Right kidney (tissue), 1 donor: ENCODE data around the gene CLEC16A.
"Not testable (repeated sequence)": the region's sequence is repeated elsewhere in the genome, so short reads cannot be mapped to it uniquely, and the experiment has no call there.

Experiments
- DNase-seq: peaks from one replicate; pipeline ENCODE4 v3.0.0-alpha.2; 2016

Gene CLEC16A

DNA sequence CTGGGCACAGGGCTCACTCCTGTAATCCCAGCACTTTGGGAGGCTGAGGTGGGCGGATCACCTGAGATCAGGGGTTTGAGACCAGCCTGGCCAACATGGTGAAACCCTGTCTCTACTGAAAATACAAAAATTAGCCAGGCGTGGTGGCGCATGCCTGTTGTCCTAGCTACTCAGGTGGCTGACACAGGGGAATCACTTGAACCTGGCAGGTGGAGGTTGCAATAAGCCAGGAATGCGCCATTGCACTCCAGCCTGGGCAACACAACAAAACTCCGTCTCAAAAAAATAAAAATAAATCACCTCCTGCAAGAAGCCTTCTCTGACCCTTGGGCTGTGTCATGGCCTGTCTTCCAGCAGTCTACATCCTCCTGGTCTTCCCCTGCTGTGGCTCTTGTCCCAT lies 158.9 kb downstream of the CLEC16A start:
- DNase-seq, result not testable (repeated sequence)

GRCh38 chr16:11104168-11105037 lies 160.0 kb downstream of the CLEC16A start:
- DNase-seq, result no peak

DNA sequence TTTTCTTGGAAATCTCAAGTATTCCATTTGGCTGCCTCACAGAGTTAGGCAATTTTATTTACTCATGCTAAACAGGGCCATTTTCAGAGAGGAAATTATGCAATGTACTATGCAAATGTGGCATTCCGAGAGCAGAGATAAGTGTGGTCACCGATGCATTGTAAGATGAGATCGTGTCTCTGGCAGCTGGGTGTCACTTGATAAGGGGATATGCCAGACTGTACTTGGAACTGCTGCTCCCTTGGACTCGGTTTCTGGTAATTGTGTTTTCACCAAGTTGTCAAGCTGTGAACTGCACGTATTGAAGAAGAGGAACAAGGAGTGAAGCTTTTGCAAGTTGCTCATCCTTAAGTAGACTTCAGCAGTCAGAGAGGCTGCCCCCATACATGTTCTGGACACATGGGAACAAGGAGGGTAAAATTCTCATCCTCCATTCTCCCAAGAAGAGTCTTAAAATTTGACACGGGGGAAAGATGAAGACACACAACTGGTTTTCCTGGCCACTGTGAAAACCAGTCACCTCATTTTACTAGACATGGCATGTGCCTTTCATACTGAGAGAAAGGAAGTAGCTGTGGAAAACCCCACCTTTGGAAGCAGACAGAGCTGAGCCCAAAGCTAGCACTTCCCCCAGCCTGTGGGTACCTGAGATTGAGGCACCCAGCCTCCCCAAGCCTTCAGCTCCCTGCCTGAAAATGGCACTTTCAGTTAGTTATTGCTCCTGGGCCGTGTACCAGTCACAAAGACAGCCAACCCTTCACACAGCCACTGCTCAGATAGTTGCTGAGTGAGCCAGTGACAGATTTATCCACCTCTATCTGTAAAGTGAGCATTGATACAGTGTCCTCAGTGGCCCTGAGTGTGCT lies 160.9 kb downstream of the CLEC16A start:
- no peak for DNase-seq

- no peak for DNase-seq
Observed at GRCh38 chr16:11106726-11107125, 162.4 kb downstream of the CLEC16A start.

GRCh38 chr16:11107780-11108465 lies 163.6 kb downstream of the CLEC16A start:
- DNase-seq, result no peak

DNA sequence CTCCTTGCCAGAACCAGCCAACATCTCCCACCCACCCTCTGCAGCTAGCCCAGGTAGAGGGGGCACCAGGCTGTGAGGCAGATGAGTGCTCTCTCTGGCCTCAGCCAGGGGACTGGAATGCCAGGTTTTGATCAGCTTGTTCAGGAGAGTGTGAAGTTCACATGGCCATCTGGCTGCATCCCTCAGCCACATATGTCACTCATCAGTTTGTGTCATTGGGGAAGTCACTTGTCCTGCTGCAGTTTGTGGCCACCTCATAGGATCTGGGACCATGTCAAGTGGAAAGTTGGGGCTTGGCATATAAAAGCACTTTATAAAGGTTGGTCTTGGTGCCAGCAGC lies 164.1 kb downstream of the CLEC16A start:
- no peak for DNase-seq

DNA sequence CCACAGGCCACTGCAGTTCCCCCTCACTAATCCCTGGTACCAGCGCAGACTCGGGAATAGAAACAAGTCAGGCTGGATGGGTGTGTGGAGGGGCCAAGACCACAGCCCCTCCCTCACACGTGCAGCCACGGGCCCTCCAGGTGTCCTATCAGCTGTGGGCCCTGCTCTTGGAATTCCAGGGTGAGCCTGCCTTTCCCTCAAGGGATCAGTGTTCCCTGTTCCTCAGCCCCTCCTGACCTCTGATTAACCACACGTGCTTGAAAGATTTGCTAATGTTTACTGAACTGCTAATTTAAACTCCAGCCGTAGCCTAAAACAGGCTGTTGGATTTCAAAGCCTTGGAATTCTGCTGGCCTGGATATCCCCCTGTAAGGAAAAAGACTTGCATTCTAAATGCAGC lies 165.2 kb downstream of the CLEC16A start:
- DNase-seq, result no peak

DNA sequence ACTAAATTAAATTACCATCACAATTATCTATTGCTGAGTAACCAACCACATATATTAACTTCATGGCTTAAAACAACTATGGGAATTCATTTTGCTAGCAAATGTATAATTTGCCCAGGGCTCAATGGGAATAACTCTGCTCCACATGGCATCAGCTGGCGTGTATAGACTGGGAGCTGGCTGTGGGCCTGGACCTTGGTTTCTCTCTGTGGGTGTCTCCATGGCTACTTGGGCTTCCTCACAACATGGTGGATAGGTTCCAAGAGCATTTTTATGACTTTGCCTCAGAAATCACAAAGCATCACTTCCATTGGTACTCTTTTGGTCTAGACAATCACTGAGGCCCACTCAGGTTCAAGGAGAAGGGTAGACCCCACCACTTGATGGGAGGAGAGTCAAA lies 166.8 kb downstream of the CLEC16A start:
- DNase-seq, result no peak

GRCh38 chr16:11111856-11112634 lies 167.7 kb downstream of the CLEC16A start:
- DNase-seq, result no peak

- no peak for DNase-seq
Observed at GRCh38 chr16:11112723-11113348, 168.5 kb downstream of the CLEC16A start.

DNA sequence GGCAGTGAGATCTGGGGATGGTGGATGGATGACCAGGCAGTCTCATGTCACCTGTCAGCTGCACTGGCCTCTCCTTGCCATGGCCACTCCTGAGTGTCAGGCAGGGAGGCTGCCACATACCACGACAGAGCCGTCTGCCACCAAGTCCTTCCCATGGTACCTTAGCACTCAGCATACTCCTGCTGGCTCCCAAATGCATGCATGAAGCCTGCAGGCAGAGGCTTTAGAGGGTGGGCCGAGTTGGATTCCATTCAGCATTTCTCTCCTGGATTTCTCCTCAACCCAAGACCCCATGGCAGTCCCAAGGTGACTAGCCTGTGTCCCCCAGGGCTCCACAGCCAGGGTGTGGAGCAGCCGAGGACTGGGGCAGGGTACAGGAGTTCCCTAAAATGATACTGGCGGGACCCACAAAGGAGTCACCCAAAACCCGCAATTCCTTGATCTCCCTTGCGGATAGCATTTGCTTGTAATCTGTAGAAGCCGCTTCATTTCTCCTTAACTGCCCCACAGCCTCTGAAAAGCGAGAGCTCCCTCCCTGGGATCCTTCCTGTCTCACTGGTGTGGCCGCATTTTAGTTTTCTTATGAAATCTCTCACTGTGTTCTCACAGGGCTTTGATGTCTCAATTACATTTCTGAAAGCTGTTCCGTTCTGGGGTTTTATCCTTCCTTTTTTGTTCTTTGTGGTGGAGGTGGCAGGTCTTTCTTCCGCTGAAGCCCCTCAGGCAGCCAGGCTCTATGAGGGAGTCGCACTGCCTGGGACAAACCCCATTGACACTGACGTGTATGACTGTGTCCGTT lies 170.2 kb downstream of the CLEC16A start:
- no peak for DNase-seq

- DNase-seq, result no peak
Observed at GRCh38 chr16:11117576-11118211, 173.3 kb downstream of the CLEC16A start.

DNA sequence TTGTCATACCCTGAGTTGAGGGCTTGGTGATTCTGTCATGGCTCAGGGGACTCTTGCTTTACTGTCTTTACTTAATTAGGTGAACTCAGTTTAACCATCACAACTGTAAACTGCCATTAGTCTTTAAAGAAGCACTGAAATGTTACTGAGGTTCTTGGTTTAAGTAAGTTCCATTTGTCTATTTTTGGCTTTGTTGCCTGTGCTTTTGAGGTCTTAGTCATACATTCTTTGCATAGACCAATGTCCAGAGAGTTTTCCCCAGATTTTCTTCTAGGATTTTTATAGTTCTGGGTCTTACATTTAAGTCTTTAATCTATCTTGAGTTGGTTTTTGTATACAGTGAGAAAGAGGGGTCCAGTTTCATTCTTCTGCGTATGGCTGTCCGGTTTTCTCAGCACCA lies 174.1 kb downstream of the CLEC16A start:
- no peak for DNase-seq

- no peak for DNase-seq
Observed at GRCh38 chr16:11121083-11121608, 176.8 kb downstream of the CLEC16A start.

DNA sequence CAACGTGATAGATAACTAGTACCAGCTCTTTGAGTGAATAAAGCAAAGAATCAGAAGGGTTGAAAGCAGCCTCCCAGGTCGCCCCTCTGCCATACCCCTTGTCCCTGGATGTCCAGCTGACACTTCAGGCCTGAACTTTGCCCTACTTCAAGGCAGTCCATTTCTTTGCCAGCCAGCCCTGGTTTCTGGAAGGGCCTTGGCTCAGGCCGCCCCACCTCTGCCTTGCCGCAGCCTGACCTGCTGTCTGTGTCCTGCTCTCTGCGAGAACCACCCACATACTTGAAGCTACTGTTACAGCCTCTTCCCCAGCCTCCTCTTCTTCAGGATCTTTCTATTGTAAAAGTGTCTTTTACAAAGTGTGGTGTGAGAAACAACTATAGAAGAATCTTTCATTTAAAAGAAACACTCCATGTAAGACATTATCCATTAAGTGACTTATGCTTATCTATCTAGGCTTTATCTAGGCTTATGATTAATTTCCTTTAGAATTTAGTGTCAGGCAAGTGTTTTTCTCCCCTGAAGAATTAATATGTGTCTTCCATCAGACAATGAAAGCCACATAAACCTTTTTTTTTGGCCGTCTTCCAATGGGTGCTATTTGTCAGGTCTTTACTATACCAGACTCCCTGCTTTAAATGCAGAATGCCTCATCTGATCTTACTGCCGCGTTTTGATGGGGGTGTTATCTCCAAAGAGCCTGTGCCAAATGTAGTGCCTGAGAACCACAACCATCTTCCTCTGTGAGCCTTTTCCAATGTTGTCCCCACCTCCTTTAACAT lies 177.7 kb downstream of the CLEC16A start:
- DNase-seq, result no peak

DNA sequence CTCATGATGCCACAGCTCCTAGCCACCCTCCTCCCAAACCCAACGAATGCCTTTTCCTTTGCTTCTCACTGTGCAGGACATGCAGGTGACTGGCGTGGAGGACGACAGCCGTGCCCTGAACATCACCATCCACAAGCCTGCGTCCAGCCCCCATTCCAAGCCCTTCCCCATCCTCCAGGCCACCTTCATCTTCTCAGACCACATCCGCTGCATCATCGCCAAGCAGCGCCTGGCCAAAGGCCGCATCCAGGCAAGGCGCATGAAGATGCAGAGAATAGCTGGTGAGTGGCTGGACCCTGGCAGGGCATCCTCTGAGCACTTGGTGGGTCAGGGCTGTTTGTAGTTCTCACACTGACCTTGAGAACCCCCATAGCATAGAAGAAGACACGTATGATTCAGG lies 179.3 kb downstream of the CLEC16A start:
- DNase-seq, result no peak

- DNase-seq, result no peak
Observed at GRCh38 chr16:11125936-11126335, 181.6 kb downstream of the CLEC16A start.

- DNase-seq, result no peak
Observed at GRCh38 chr16:11126399-11127054, 182.2 kb downstream of the CLEC16A start.
